ENCODE results near the gene IL15RA. TPM values are rescaled to one million over a fixed set of nuclear protein-coding genes. Genes with fewer than 3 reads are reported as not detected.

Gene IL15RA
- total RNA-seq, 4 donors from 2014 or later, result 14.4 to 62.2 (median 23.8) TPM

DNA sequence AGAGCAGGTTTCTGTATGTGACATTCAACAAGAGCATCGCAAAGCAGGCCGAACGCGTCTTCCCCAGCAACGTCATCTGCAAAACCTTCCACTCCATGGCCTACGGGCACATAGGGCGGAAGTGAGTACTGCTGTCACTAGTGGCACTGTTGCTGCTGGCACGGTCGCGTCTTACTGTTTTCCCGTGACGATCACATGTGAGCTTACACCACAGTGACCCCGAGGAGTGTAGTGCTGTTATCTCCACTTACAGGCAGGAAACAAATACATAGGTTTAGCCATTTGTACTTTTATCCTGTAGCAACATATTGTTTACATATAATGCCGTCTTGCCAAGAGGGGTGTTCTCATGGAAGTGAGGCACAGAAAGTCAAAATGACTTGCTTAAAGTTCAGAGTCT lies 61.9 kb downstream of the IL15RA start:
- TF ChIP-seq, protein P1, sequence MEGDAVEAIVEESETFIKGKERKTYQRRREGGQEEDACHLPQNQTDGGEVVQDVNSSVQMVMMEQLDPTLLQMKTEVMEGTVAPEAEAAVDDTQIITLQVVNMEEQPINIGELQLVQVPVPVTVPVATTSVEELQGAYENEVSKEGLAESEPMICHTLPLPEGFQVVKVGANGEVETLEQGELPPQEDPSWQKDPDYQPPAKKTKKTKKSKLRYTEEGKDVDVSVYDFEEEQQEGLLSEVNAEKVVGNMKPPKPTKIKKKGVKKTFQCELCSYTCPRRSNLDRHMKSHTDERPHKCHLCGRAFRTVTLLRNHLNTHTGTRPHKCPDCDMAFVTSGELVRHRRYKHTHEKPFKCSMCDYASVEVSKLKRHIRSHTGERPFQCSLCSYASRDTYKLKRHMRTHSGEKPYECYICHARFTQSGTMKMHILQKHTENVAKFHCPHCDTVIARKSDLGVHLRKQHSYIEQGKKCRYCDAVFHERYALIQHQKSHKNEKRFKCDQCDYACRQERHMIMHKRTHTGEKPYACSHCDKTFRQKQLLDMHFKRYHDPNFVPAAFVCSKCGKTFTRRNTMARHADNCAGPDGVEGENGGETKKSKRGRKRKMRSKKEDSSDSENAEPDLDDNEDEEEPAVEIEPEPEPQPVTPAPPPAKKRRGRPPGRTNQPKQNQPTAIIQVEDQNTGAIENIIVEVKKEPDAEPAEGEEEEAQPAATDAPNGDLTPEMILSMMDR (IDR thresholded peaks at IDR 0.05; ENCODE audit: low read depth), result no peak

DNA sequence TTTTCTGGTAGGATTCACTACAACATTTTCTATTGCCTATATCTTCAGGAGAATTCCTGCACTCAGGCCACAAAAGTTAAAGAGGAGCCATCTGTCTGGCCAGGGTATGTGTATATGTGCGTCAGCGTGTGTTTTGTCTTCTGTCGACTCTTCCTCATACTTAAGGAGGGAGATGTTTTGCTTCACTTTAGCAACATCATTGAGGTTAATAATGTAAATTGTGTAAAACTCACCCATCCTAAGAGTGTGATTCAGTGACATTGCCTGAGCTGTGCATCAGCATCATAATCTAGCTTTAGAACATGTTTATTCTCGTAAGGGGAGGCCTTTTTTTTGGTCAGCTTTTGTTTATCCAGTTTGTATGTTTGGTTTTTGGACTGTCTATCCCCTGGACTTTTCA lies 63.6 kb downstream of the IL15RA start:
- TF ChIP-seq, protein P1 (IDR thresholded peaks at IDR 0.05; ENCODE audit: low read depth), result no peak

- TF ChIP-seq, protein P1 (IDR thresholded peaks at IDR 0.05; ENCODE audit: low read depth), result no peak
Observed at GRCh38 chr10:5911670-5912069, 65.7 kb downstream of the IL15RA start.

DNA sequence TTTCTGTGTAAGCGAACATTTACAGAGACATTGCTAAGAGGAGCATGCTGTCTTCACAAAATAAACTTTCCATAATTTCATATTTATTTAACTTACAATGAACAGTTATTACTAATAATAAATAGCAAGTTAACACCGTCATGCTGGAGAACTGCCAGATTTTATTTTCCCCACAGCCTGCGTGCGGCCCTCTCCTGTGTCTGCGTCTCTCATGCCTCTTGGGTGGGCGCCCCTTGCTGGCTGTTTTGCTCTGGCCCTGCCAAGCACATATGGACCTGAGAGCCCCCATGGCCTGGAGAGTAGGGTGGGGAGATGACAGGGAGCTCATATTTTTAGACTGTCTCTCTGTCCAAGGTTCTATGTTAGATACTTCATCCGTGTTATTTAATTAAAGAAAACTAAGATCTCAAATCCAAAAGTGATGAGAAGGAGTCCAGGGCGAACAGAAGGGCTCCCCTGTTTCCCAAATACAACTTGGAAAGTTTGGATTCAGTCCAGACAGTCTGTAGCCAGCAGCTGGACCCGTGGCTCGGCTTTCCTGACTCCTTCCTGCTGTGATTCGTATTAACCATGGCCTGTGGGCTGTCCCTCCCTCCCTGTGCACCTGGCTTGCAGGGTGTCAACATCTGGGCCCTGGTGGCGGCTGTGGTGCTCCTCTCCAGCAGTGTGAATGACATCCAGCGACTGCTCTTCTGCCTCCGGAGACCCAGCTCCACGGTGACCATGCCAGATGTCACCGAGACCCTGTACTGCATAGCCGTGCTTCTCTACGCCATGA lies 66.8 kb downstream of the IL15RA start:
- TF ChIP-seq, protein P1 (IDR thresholded peaks at IDR 0.05; ENCODE audit: low read depth), result no peak

GRCh38 chr10:5906651-5907050 lies 70.7 kb downstream of the IL15RA start:
- TF ChIP-seq, protein P1 (IDR thresholded peaks at IDR 0.05; ENCODE audit: low read depth), result no peak

- TF ChIP-seq, protein P1 (IDR thresholded peaks at IDR 0.05; ENCODE audit: low read depth), result no peak
Observed at GRCh38 chr10:5905854-5906507, 71.4 kb downstream of the IL15RA start.

DNA sequence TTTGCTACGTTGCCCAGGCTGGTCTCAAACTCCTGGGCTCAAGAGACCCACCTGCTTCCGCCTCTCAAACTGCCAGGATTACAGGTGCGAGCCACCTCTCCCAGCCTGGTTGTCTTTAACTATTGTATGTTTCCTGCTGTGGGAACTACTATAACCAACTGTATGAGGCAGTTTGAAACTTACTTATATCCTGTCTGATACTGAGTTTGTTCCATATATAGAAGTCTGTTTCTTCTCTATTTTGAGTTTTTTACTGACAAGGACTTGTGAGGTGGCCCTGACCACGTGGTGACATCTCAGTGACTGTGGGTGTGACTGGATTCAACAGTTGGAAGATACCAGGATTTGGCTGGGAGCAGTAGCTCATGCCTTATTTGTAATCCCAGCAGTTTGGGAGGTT lies 73.1 kb downstream of the IL15RA start:
- TF ChIP-seq, protein P1 (IDR thresholded peaks at IDR 0.05; ENCODE audit: low read depth), result no peak

Measured in subcutaneous adipose tissue (tissue), 4 donors.